SH-SY5Y (cell line): Measurements from ENCODE around the gene FAM131C.

Experiments
- GATA2 ChIP-seq: IDR thresholded peaks from 2 replicates; pipeline ENCODE4 v1.6.1; 2011; ENCODE audit warnings: mild to moderate bottlenecking, low read depth, low read length
- GATA3 ChIP-seq: IDR thresholded peaks from 2 replicates; pipeline ENCODE4 v1.6.1; 2011; ENCODE audit warnings: low read depth, mild to moderate bottlenecking, low read length, moderate library complexity

DNA sequence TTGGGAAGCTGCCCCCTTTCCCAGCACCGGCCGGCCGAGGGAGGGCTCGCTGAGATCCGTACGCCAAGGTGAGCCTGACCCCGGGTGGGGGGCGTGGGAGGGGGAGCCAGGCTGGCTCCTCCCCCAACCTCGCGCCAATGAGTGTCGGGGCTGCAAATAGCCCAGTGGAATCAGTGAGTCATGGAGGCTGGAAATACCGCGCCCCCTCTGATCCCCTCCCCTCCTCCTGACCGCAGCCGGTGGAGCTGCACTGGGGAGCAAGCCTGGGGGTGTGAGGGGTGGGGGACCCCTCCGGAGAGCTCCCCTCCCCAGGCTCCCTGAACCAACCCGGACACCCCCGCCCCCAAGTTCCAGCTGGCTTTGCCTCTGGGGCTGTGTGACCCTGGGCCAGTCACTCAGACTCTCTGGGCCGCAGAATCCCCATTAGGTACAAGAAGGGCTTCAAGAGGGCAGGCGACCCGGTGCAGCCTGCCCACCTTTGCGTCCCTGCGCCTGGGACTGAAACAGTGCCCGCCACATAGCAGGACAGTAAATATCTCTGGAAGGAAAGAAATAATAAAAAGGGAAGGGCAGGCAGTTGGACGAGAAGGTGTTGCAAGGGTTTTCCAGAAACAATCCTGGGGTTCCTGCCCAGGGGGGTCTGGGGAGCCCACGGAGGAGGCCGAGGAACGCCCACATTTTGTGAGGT, 60.1 kb downstream of the FAM131C start:
- TF ChIP-seq GATA3 (no peak), GATA2 (no peak)
